K562 (cell line): ENCODE results near the gene CAPN6. TPM values are rescaled to one million over a fixed set of nuclear protein-coding genes. Genes with fewer than 3 reads are reported as not detected.
A peak's percentile ranks its signal among the peaks of the same experiment; 100 is the strongest.

Source experiments
- ATAC-seq: fragments of 200-7000 bp; cut with Tn5 transposase; 3 replicates; pipeline ENCODE4 v1.9.1; 2020; ENCODE audit warnings: moderate library complexity
- BruUV-seq: library from RNA; stranded (reverse); fragments of 400-500 nt; replicated peaks from 2 replicates; lab custom pipeline; 2021; lab: Mats Ljungman, UMichigan
- CTCF ChIA-PET: fragments of 300-600 bp; formaldehyde crosslinking; extraction: SDS; loops from one replicate; lab custom pipeline; 2021; ENCODE audit warnings: low intra/inter-chr PET ratio; lab: Yijun Ruan, JAX
- POLR2A ChIA-PET: fragments of 300-600, 350-650 bp; sonication (Branson Sonifier 250); formaldehyde crosslinking; extraction: SDS; loops from one replicate; lab custom pipeline; 2021; ENCODE audit warnings: antibody characterized with exemption, inconsistent platforms; lab: Yijun Ruan, JAX
- DNase-seq, 4 experiments: peaks; one replicate each; pipeline versions ENCODE4 v3.0.0 to v3.0.0-alpha.2; 2011 to 2018; ENCODE audit warnings: low spot score in 3 of 4, mixed read lengths in 3 of 4; ENCODE audit errors: extremely low read depth in 1 of 4
- FAIRE-seq: peaks from 2 replicates; lab custom pipeline; 2011; peaks lifted over from hg19 to GRCh38; lab: Jason Lieb, UNC
- H2AFZ ChIP-seq: 2 replicates; pipeline ENCODE4 v1.6.0; 2011; ENCODE audit warnings: low read depth, low read length, control low read depth, inconsistent platforms
- H3K27ac ChIP-seq: fragments of 200-600 bp; 3 replicates; pipeline ENCODE4 v1.8.0; 2011; ENCODE audit warnings: low read depth, mild to moderate bottlenecking, control low read depth, inconsistent platforms, low read length, moderate library complexity, mixed read lengths; ENCODE audit errors: extremely low read depth
- H3K27me3 ChIP-seq, 2 experiments: fragments of 300-600 bp in 1 of 2; 2 replicates in 1 of 2; 3 replicates in 1 of 2; pipeline versions ENCODE4 v1.6.0 to v1.8.0; 2011; ENCODE audit warnings: inconsistent platforms in 2 of 2, low read length in 2 of 2, mild to moderate bottlenecking in 1 of 2, mixed read lengths in 1 of 2, moderate library complexity in 1 of 2; ENCODE audit not compliant: control insufficient read depth in 2 of 2, insufficient read depth in 2 of 2
- H3K36me3 ChIP-seq: fragments of 300-600 bp; 3 replicates; pipeline ENCODE4 v1.8.0; 2011; ENCODE audit warnings: mild to moderate bottlenecking, low read length, inconsistent platforms; ENCODE audit not compliant: control insufficient read depth, insufficient read depth
- H3K4me1 ChIP-seq, 2 experiments: fragments of 200-600 bp in 1 of 2; replicated peaks in 1 of 2; 2 replicates in 1 of 2; 3 replicates in 1 of 2; pipeline versions ENCODE4 v1.5.1 to v1.8.0; 2011; ENCODE audit warnings: inconsistent platforms in 2 of 2, low read length in 2 of 2, mild to moderate bottlenecking in 1 of 2, mixed read lengths in 1 of 2, moderate library complexity in 1 of 2; ENCODE audit not compliant: control insufficient read depth in 2 of 2, insufficient read depth in 2 of 2
- H3K4me2 ChIP-seq: 2 replicates; pipeline ENCODE4 v1.6.1; 2011; ENCODE audit warnings: low read length, control low read depth, inconsistent platforms, mixed read lengths; ENCODE audit not compliant: insufficient read depth
- H3K4me3 ChIP-seq: fragments of 200-600 bp; sonication (generic), shearing (Covaris generic); 2 replicates; pipeline ENCODE4 v1.5.1; 2016; ENCODE audit warnings: control low read depth, inconsistent platforms
- H3K79me2 ChIP-seq: fragments of 200-600 bp; 3 replicates; pipeline ENCODE4 v1.8.0; 2011; ENCODE audit warnings: low read length, inconsistent platforms; ENCODE audit not compliant: control insufficient read depth, insufficient read depth
- H3K9ac ChIP-seq, 2 experiments: 2 replicates each; pipeline versions ENCODE4 v1.6.0 to v1.6.1; 2011; ENCODE audit warnings: low read depth in 2 of 2, low read length in 2 of 2, control low read depth in 1 of 2, inconsistent platforms in 1 of 2, mild to moderate bottlenecking in 1 of 2, mixed read lengths in 1 of 2; ENCODE audit not compliant: insufficient read depth in 1 of 2
- H3K9me1 ChIP-seq: one replicate; pipeline ENCODE4 v1.6.0; 2011; ENCODE audit warnings: inconsistent platforms, mild to moderate bottlenecking, low read length, moderate library complexity; ENCODE audit not compliant: control insufficient read depth, insufficient read depth
- H3K9me3 ChIP-seq: replicated peaks from 2 replicates; pipeline ENCODE4 v1.5.1; 2011; ENCODE audit warnings: low read depth, low read length, inconsistent platforms; ENCODE audit not compliant: control insufficient read depth, insufficient read depth
- H4K20me1 ChIP-seq: replicated peaks from 2 replicates; pipeline ENCODE4 v1.6.1; 2011; ENCODE audit warnings: low read length, inconsistent platforms, mixed read lengths; ENCODE audit not compliant: control insufficient read depth, insufficient read depth
- DACH1 ChIP-seq: fragments of 450-650 bp; IDR thresholded peaks from 2 replicates; pipeline ENCODE4 v1.6.1; 2018; ENCODE audit not compliant: partially characterized antibody
- EP400 ChIP-seq: fragments of 450-650 bp; IDR thresholded peaks from 2 replicates; pipeline ENCODE4 v1.6.1; 2017; ENCODE audit warnings: antibody characterized with exemption, mild to moderate bottlenecking, moderate library complexity
- FOXK1 ChIP-seq: sonication (generic); formaldehyde crosslinking; IDR thresholded peaks from 2 replicates; pipeline ENCODE4 v1.8.0; 2022; ENCODE audit warnings: missing genetic modification reagents, mild to moderate bottlenecking, borderline replicate concordance
- HDAC3 ChIP-seq: fragments of 450-650 bp; IDR thresholded peaks from 2 replicates; pipeline ENCODE4 v1.6.1; 2018; ENCODE audit warnings: borderline replicate concordance, mild to moderate bottlenecking, moderate library complexity; ENCODE audit not compliant: partially characterized antibody
- PHB ChIP-seq: fragments of 250-450 bp; sonication (Bioruptor Pico); IDR thresholded peaks from 2 replicates; pipeline ENCODE4 v1.5.0; 2021
- PPARD ChIP-seq: fragments of 250-450 bp; sonication (Bioruptor Pico); IDR thresholded peaks from 2 replicates; pipeline ENCODE4 v1.8.0; 2022; ENCODE audit warnings: inconsistent platforms, mild to moderate bottlenecking, moderate library complexity
- RAD21 ChIP-seq, 2 experiments: fragments of 250-450 bp in 1 of 2; fragments of 450-650 bp in 1 of 2; sonication (Bioruptor Pico) in 1 of 2; formaldehyde crosslinking in 1 of 2; IDR thresholded peaks in 1 of 2; conservative IDR thresholded peaks in 1 of 2; 2 replicates each; pipeline versions ENCODE4 v1.4.0 to v1.8.0; 2020 to 2022; ENCODE audit warnings: mild to moderate bottlenecking in 2 of 2, moderate library complexity in 1 of 2
- RFX5 ChIP-seq: IDR thresholded peaks from 2 replicates; pipeline ENCODE4 v1.6.1; 2011; ENCODE audit warnings: low read depth, mild to moderate bottlenecking, improper control_type of control experiment, low read length
- RUNX1 ChIP-seq: sonication (generic); IDR thresholded peaks from 2 replicates; pipeline ENCODE4 v1.6.1; 2016; ENCODE audit warnings: antibody characterized with exemption, low read depth
- XRCC4 ChIP-seq: IDR thresholded peaks from one replicate; pipeline ENCODE4 v1.6.1; 2011; ENCODE audit not compliant: insufficient read depth, insufficient read length; ENCODE audit errors: extremely low read depth
- ZNF146 ChIP-seq: IDR thresholded peaks from one replicate; pipeline ENCODE4 v1.6.1; 2018; ENCODE audit warnings: missing compliant biosample characterization; ENCODE audit not compliant: unreplicated experiment
- ZNF639 ChIP-seq, 2 experiments: fragments of 200-800 bp in 1 of 2; sonication (Bioruptor generic) in 1 of 2; sonication (generic) in 1 of 2; formaldehyde crosslinking in 1 of 2; IDR thresholded peaks in 1 of 2; conservative IDR thresholded peaks in 1 of 2; 2 replicates each; pipeline versions ENCODE4 v1.5.0 to v1.6.1; 2016 to 2020; ENCODE audit warnings: missing compliant biosample characterization in 1 of 2, missing genetic modification characterization in 1 of 2, missing genetic modification reagents in 1 of 2
- WGBS: fragments of 100-300 bp; shearing (Covaris generic); methylation state at CpG from one replicate; pipeline ENCODE4 v1.1.6; 2016; ENCODE audit warnings: low coverage, mixed read lengths; ENCODE audit not compliant: insufficient coverage; ENCODE audit errors: missing lambda C conversion rate; 5-methylcytosine and 5-hydroxymethylcytosine counted together
- in situ Hi-C: fragments of 300-500 bp; cut with MboI; formaldehyde crosslinking; loops from 4 replicates; pipeline ENCODE4 v1.15.0; 2018; ENCODE audit warnings: inconsistent platforms, mixed read lengths
- intact Hi-C: fragments of 100-400 bp; cut with micrococcal nuclease; formaldehyde crosslinking; loops from 2 replicates; pipeline ENCODE4 v1.14.2; 2022
- polyA plus RNA-seq, 8 experiments: library from polyadenylated mRNA; depleted of rRNA in 4 of 8; stranded (reverse) in 5 of 8; unstranded in 3 of 8; fragments of >200 nt; fragmentation: Nextera tagmentation in 2 of 8; fragmentation: Illumina TruSeq in 1 of 8; extraction: Ambion mirVana in 2 of 8; extraction: Trizol in 1 of 8; gene quantifications; 2 replicates each; pipeline versions ENCODE4 v1.2.1 to v1.2.3, GENCODE V29; 2011 to 2014; ENCODE audit warnings: inconsistent platforms in 1 of 8, missing spikeins in 1 of 8
- total RNA-seq, 7 experiments: library from RNA; depleted of rRNA in 6 of 7; stranded (reverse); fragments of >200 nt in 6 of 7; fragmentation: Illumina TruSeq in 2 of 7; extraction: Trizol in 2 of 7; gene quantifications; 2 replicates each; pipeline versions ENCODE4 v1.2.1 to v1.2.3, GENCODE V29; 2011 to 2021; ENCODE audit warnings: low replicate concordance in 1 of 7
- TF ChIP-seq, protein P1 (sequence below): sonication (generic); formaldehyde crosslinking; IDR thresholded peaks from 2 replicates; pipeline ENCODE4 v1.8.0; 2022; ENCODE audit warnings: mild to moderate bottlenecking, low read depth, missing genetic modification reagents

CAPN6 gene
- total and polyA plus RNA-seq, 9 of the 15 experiments (the other 6 are each of a cell fraction or from before 2014, with no cell fraction given): 0.11 TPM; not detected in 8

DNA sequence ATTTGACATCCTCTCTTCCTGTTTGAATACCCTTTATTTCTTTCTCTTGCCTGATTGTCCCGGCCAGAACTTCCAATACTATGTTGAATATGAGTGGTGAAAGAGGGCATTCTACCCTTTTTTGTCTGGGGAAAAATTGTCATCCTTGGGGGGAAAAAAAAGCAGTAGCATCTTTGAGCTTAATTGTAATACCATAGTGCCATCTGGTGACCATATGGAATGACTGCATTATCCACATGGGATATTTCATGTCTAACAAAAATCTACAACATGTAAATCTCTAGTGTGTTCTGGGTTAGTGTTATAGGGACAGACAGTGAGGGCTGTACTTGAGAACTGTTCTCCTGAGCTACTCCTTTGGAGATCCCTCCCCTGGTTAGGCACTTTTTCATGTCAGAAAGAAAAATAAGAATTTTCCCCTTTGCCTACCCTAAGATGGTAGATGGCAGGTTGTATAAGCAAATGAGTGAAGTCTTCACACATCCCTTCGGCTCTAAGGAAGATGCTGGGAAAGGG is 26.0 kb downstream of the CAPN6 start (continued):
- TF ChIP-seq RAD21 (CRISPR knock-in tag; conservative IDR thresholded peaks at IDR 0.05 in 1 of 2, IDR thresholded peaks at IDR 0.05 in 1 of 2): peak; percentile 44 to 68

- no peak overlapping the region for H3K27ac ChIP-seq
- ATAC-seq (no peak), DNase-seq (no peak), FAIRE-seq (no peak)
- no peaks in the 10 kb centered on the region for H3K36me3 ChIP-seq
- CTCF ChIA-PET: no interaction called here
- H3K79me2 ChIP-seq: no peaks in the 10 kb centered on the region
- in situ Hi-C loops: no loop called here
- POLR2A ChIA-PET: no interaction called here
- H3K9ac ChIP-seq: no peak overlapping the region
- no peaks in the 10 kb centered on the region for H4K20me1 ChIP-seq
- no peaks in the 10 kb centered on the region for H3K9me3 ChIP-seq
- H3K9me1 ChIP-seq: no peaks in the 10 kb centered on the region
- 2% methylated on average over 6 of the region's 6 CpGs for WGBS
- no TSS peak for BruUV-seq
- H3K4me3 ChIP-seq: no peak overlapping the region
- H3K27me3 ChIP-seq: no peaks in the 10 kb centered on the region
- H3K4me1 ChIP-seq: no peaks in the 10 kb centered on the region
- intact Hi-C loops: no loop called here
- H3K4me2 ChIP-seq: no peak overlapping the region
- H2AFZ ChIP-seq: no peak overlapping the region
- TF ChIP-seq, protein P1, sequence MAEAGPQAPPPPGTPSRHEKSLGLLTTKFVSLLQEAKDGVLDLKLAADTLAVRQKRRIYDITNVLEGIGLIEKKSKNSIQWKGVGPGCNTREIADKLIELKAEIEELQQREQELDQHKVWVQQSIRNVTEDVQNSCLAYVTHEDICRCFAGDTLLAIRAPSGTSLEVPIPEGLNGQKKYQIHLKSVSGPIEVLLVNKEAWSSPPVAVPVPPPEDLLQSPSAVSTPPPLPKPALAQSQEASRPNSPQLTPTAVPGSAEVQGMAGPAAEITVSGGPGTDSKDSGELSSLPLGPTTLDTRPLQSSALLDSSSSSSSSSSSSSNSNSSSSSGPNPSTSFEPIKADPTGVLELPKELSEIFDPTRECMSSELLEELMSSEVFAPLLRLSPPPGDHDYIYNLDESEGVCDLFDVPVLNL: no peak
- TF ChIP-seq XRCC4 (no peak), EP400 (no peak), DACH1 (no peak), RFX5 (no peak), HDAC3 (no peak), ZNF146 (CRISPR knock-in tag) (no peak), PPARD (CRISPR knock-in tag) (no peak), RUNX1 (no peak), PHB (CRISPR knock-in tag) (no peak), FOXK1 (CRISPR knock-in tag) (no peak), ZNF639 (CRISPR knock-in tag; conservative IDR thresholded peaks at IDR 0.05 in 1 of 2, IDR thresholded peaks at IDR 0.05 in 1 of 2) (no peak)
Measured at GRCh38 chrX:111216293-111216801, 53.9 kb downstream of the CAPN6 start.
